Mucosa of stomach (tissue), 1 donor: ENCODE data around the gene BMI1.

ENCODE experiments used
- H3K27me3 ChIP-seq: one replicate; pipeline ENCODE4 v1.7.0; 2013; ENCODE audit warnings: mild to moderate bottlenecking, low read length; ENCODE audit not compliant: control insufficient read depth, insufficient read depth
- H3K36me3 ChIP-seq: one replicate; pipeline ENCODE4 v1.7.0; 2013; ENCODE audit warnings: low read length; ENCODE audit not compliant: control insufficient read depth, insufficient read depth
- H3K4me1 ChIP-seq: one replicate; pipeline ENCODE4 v1.7.0; 2013; ENCODE audit warnings: mild to moderate bottlenecking, low read length; ENCODE audit not compliant: control insufficient read depth, insufficient read depth
- H3K4me3 ChIP-seq: one replicate; pipeline ENCODE4 v1.7.0; 2013; ENCODE audit warnings: low read length
- H3K9ac ChIP-seq: one replicate; pipeline ENCODE4 v1.7.0; 2013; ENCODE audit warnings: mild to moderate bottlenecking, low read length, moderate library complexity
- H3K9me3 ChIP-seq: one replicate; pipeline ENCODE4 v1.7.0; 2013; ENCODE audit warnings: mild to moderate bottlenecking, low read length, moderate library complexity; ENCODE audit not compliant: control insufficient read depth
- donor health status: Pancreatic carcinoma.

BMI1 gene

DNA sequence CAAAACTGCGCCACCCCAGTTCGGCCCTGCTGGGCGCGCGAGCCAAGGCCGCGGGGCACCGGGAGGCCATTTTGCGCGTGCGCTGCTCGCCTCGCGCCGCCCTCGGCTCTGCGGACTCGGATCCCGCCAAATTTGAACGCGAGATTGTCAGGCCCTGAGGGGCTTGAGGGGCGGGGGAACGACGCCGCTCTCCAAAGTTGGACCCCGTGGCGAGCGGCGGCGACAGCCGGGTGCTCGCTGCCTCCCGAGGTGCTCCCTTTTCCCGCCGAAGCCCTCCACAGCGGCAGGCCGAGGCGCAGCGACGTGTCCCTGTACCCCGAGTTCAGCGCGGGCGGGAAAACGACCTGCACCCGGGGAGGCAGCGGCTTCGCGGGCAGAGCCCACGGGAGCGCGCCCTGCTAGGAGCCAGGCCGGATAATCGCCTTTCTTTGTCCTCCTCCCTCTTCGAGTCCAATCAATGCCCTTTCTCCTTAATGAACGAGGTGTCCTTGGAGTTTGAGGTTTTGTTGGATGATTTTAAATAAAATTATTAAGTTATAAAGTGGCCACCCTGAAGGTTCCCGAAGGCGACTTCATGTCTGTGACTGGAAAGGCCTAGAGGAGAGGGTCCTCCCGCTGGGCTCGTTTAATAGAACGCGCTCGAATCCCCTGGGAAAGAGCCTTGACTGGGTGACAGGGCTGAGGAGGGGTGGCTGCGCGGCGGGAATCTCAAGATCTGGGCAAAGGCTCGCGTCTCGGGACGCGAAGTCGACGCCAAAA is 13.7 kb downstream of the BMI1 start:
- Histone ChIP-seq H3K9ac (peak overlapping the region; percentile 68), H3K27me3 (peaks cover 68% of the 10 kb centered on the region)

DNA sequence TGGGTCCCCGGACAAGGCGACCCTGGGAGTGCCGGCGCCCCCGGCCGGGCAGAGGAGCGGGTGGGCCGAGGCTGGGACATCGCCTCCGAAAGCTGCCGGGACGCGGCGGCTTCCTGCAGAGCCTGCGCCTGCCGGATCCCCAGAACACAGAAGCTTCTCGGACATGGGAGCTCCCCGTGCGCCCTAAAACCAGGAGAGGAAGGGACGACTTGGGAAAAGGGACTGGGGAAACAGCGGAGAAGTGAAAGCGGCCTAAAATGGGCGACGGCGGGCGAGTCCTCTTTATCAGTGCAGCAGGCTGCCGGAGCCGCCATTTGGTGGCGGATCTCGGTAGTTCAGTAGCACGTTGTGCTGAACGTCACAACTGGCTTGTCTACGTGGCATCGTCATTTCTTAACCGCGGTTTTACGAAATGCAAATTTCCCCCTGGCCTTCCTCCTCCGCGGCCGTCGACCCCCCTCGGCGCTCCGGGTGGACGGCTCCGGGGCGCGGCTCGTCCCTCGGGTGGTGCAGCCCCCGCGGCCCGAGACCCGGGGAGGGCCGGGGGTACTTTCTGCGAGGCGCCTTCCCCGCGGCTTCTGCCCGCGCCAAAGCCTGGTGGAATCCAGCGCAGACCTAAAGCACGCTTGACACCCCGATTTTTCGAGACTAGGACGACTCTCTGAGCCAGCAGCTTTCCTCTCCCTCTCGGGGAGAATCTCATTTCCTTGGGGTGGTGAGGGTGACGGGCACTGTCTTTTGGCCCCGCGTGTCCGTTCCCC is 14.5 kb downstream of the BMI1 start:
- peak overlapping the region; percentile 68 for H3K9ac ChIP-seq
- H3K27me3 ChIP-seq, result peaks cover 72% of the 10 kb centered on the region
- peaks cover 5% of the 10 kb centered on the region for H3K9me3 ChIP-seq

More for the DNA sequence above, 13.7 kb downstream of the BMI1 start:
- Histone ChIP-seq H3K9me3 (peaks cover 5% of the 10 kb centered on the region), H3K36me3 (no peaks in the 10 kb centered on the region), H3K4me3 (peak overlapping the region; percentile 44), H3K4me1 (peaks cover 25% of the 10 kb centered on the region)

GRCh38 chr10:22338185-22338900 is 17.4 kb downstream of the BMI1 start:
- no peaks in the 10 kb centered on the region for H3K36me3 ChIP-seq
- peaks cover 32% of the 10 kb centered on the region for H3K4me1 ChIP-seq

More for the DNA sequence above, 14.5 kb downstream of the BMI1 start:
- no peaks in the 10 kb centered on the region for H3K36me3 ChIP-seq
- H3K4me3 ChIP-seq, result peak overlapping the region; percentile 44
- peaks cover 25% of the 10 kb centered on the region for H3K4me1 ChIP-seq

GRCh38 chr10:22338931-22339330 is 18.0 kb downstream of the BMI1 start:
- no peaks in the 10 kb centered on the region for H3K36me3 ChIP-seq
- peaks cover 91% of the 10 kb centered on the region for H3K27me3 ChIP-seq
- no peak overlapping the region for H3K9ac ChIP-seq
- H3K4me3 ChIP-seq, result no peak overlapping the region
- H3K9me3 ChIP-seq, result peaks cover 5% of the 10 kb centered on the region
- H3K4me1 ChIP-seq, result peaks cover 32% of the 10 kb centered on the region

More at GRCh38 chr10:22338185-22338900, 17.4 kb downstream of the BMI1 start:
- no peak overlapping the region for H3K4me3 ChIP-seq
- no peak overlapping the region for H3K9ac ChIP-seq
- peaks cover 5% of the 10 kb centered on the region for H3K9me3 ChIP-seq
- H3K27me3 ChIP-seq, result peaks cover 91% of the 10 kb centered on the region

DNA sequence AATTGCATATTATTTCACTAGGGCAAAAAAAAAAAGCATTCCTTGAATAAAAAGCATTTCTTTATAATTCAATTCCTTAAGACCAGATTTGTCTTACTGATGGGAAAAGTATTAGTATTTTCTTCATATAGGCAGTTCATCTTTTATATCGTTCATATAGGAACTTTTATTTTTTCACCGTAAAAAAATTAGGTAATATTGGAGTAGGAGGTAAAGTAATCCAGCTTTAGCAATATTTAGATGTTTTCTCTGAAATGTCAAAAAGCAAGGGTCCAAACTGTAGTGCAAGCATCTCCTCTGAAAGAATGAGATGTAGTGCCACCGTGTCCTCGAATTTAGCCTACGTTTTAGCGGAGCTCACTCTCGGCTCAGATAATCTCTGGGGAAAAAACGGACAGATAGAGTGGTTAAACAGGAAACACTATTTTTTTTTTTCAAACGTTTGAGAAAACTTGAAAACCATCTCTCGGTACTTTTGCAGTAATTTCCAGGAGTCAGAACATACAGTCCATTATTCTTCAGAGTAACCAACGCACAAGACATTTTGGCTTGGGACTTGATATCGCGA is 18.9 kb downstream of the BMI1 start:
- peaks cover 24% of the 10 kb centered on the region for H3K4me1 ChIP-seq
- H3K36me3 ChIP-seq, result no peaks in the 10 kb centered on the region
- H3K27me3 ChIP-seq, result peaks cover 91% of the 10 kb centered on the region
- H3K9me3 ChIP-seq, result peaks cover 5% of the 10 kb centered on the region
- H3K9ac ChIP-seq, result peak overlapping the region; percentile 87
- peak overlapping the region; percentile 57 for H3K4me3 ChIP-seq

DNA sequence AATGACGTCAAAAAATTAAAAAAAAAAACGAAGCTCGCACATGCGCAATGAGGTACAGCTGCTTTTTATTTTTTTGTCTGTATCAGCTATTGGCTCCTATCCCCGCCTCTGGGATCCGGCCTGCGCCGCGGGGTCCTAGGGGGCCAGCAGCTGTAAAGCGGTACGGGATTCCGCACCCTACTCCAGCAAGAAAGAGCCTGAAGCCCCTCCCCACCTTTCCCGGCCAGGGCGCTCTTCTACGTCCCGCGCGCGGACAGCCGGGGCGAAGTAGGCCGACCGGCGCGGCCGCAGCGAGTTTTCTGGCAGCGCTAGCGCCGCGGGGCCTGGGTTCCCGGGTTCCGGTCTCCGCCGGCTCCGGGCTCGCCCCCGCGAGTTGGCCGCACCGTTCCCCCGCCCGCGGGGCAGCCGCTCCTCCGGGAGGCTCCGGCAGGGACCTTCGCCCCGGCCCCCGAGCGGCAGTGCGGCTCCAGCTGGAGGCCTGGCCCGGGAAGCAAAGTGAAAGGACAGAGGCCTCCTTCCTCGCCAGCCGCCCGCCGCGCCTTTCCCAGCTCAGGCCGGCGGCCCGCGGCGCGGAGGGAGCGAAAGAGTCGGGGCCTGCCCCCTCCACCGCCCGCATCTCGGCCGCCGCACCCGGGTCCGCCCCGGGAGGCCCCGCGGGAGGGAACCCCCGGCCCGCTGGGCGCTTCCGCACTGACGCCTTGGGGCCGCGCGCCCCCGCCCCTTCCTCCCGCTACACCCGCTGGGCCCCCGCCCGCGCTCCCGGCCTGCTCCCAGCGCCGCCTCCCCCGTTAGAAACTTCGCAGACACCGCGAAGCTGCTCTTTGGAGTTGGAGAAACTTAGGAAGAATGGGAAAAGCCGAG is 19.7 kb downstream of the BMI1 start:
- Histone ChIP-seq H3K36me3 (no peaks in the 10 kb centered on the region), H3K9me3 (peaks cover 4% of the 10 kb centered on the region), H3K4me3 (peak overlapping the region; percentile 57), H3K27me3 (peaks cover 91% of the 10 kb centered on the region), H3K9ac (peak overlapping the region; percentile 87), H3K4me1 (peaks cover 21% of the 10 kb centered on the region)

DNA sequence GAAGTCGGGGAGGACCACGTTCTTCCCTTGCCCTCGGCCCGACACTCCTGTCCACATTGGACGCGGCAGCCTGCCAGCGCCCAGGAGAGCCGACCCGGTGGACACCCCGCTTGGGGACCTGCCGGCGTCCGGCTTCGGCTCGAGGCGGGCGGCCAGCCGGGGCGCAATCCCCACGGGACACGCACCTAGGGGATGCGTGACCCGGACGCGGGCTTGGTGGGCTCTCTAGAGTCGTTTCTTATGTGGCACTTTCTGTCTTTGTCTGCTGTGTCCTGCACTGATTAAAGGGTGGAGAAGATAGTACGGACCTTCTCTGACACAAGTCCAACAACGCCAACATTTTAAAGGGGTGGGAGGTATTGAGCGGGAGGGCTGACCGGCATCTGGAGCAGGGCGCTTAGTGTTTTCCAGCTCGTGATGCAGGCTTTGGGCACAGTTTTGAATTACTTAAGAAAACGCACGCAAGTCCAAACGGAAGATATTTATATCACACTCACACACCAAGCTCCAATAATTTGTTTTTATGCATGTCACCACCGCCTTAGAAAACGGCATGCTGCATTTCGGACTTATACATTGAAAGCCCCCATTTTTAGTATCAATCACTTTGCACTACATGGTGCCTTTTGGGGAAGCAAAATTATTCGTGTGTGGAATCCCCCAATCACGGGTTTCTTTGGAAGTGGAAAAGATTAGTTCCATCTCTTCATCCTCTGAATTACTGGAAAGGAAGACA is 20.5 kb downstream of the BMI1 start:
- Histone ChIP-seq H3K27me3 (peaks cover 90% of the 10 kb centered on the region), H3K36me3 (no peaks in the 10 kb centered on the region), H3K4me3 (peak overlapping the region; percentile 43), H3K4me1 (peaks cover 13% of the 10 kb centered on the region), H3K9ac (peak overlapping the region; percentile 87), H3K9me3 (no peaks in the 10 kb centered on the region)

- H3K4me3 ChIP-seq, result no peak overlapping the region
Measured at GRCh38 chr10:22341926-22342196, 21.0 kb downstream of the BMI1 start.

GRCh38 chr10:22342421-22342820 is 21.5 kb downstream of the BMI1 start:
- Histone ChIP-seq H3K9me3 (no peaks in the 10 kb centered on the region), H3K27me3 (peaks cover 84% of the 10 kb centered on the region), H3K9ac (no peak overlapping the region), H3K36me3 (no peaks in the 10 kb centered on the region), H3K4me1 (peaks cover 7% of the 10 kb centered on the region), H3K4me3 (no peak overlapping the region)

More at GRCh38 chr10:22341926-22342196, 21.0 kb downstream of the BMI1 start:
- Histone ChIP-seq H3K27me3 (peaks cover 86% of the 10 kb centered on the region), H3K9me3 (no peaks in the 10 kb centered on the region), H3K9ac (no peak overlapping the region), H3K4me1 (peaks cover 8% of the 10 kb centered on the region), H3K36me3 (no peaks in the 10 kb centered on the region)

GRCh38 chr10:22343731-22344130 is 22.8 kb downstream of the BMI1 start:
- H3K4me1 ChIP-seq, result peaks cover 7% of the 10 kb centered on the region
- peaks cover 71% of the 10 kb centered on the region for H3K27me3 ChIP-seq
- H3K9me3 ChIP-seq, result no peaks in the 10 kb centered on the region
- H3K36me3 ChIP-seq, result no peaks in the 10 kb centered on the region
- H3K9ac ChIP-seq, result no peak overlapping the region
- no peak overlapping the region for H3K4me3 ChIP-seq

DNA sequence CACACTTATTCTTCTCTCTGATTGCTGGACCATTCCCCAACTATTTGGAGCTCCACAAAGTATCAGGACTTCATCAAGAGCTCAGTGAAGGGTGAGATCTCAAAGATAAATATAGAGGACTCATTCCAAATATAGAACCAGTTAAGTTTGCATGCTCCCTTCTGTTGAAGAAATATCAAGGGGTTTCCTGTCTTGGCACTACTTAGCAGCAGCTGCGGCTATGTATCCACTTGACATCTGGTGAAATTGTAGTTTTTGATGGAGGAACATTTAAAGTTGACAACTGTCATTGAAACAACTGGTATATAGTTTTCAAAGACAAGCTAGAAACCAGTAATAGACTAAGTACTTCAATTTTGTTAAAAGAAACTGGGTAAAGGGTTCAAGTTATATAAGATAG is 23.4 kb downstream of the BMI1 start:
- Histone ChIP-seq H3K36me3 (no peaks in the 10 kb centered on the region), H3K27me3 (peaks cover 66% of the 10 kb centered on the region), H3K9ac (no peak overlapping the region), H3K9me3 (no peaks in the 10 kb centered on the region), H3K4me3 (no peak overlapping the region), H3K4me1 (peaks cover 7% of the 10 kb centered on the region)
